Endothelial cell of umbilical vein (primary cell): ENCODE measurements around the gene UPF2. TPM values are rescaled to one million over a fixed set of nuclear protein-coding genes. Genes with fewer than 3 reads are reported as not detected.

Experiments
- BruUV-seq: library from RNA; stranded (reverse); fragments of 400-500 nt; replicated peaks from 2 replicates; lab custom pipeline; 2021; lab: Mats Ljungman, UMichigan
- CTCF ChIA-PET: fragments of 300-600, 350-600 bp; sonication (Branson Sonifier 250); formaldehyde crosslinking; loops from one replicate; lab custom pipeline; 2021; ENCODE audit warnings: antibody characterized with exemption, inconsistent platforms; lab: Charles Lee
- POLR2A ChIA-PET: fragments of 300-600, 350-600 bp; sonication (Branson Sonifier 250); formaldehyde crosslinking; loops from one replicate; lab custom pipeline; 2021; ENCODE audit warnings: antibody characterized with exemption, inconsistent platforms; lab: Charles Lee
- DNase-seq: peaks from one replicate; pipeline ENCODE4 v3.0.0-alpha.2; 2011; ENCODE audit warnings: low read depth, low spot score
- FAIRE-seq: peaks from 2 replicates; lab custom pipeline; 2011; peaks lifted over from hg19 to GRCh38; lab: Jason Lieb, UNC
- H2AFZ ChIP-seq: 2 replicates; pipeline ENCODE4 v1.6.0; 2012; ENCODE audit warnings: low read depth, low read length, control low read depth, inconsistent platforms
- H3K27ac ChIP-seq: 2 replicates; pipeline ENCODE4 v1.5.1; 2011; ENCODE audit warnings: low read depth, mild to moderate bottlenecking, control low read depth, low read length, moderate library complexity; ENCODE audit not compliant: insufficient read depth
- H3K27me3 ChIP-seq, 2 experiments: 2 replicates each; pipeline versions ENCODE4 v1.6.0 to v1.6.1; 2011; ENCODE audit warnings: low read length in 2 of 2, mixed read lengths in 1 of 2; ENCODE audit not compliant: control insufficient read depth in 2 of 2, insufficient read depth in 2 of 2
- H3K36me3 ChIP-seq, 2 experiments: 2 replicates in 1 of 2; 3 replicates in 1 of 2; pipeline ENCODE4 v1.5.1; 2011; ENCODE audit warnings: low read length in 2 of 2, mild to moderate bottlenecking in 1 of 2, moderate library complexity in 1 of 2; ENCODE audit not compliant: control insufficient read depth in 2 of 2, insufficient read depth in 2 of 2; ENCODE audit errors: extremely low read depth in 1 of 2
- H3K4me1 ChIP-seq: 3 replicates; pipeline ENCODE4 v1.5.1; 2011; ENCODE audit warnings: mild to moderate bottlenecking, low read length; ENCODE audit not compliant: control insufficient read depth, insufficient read depth; ENCODE audit errors: extremely low read depth
- H3K4me2 ChIP-seq: 2 replicates; pipeline ENCODE4 v1.6.1; 2011; ENCODE audit warnings: low read length, control low read depth, mixed read lengths; ENCODE audit not compliant: insufficient read depth
- H3K4me3 ChIP-seq, 3 experiments: fragments of 200-600 bp in 1 of 3; sonication (generic), shearing (Covaris generic) in 1 of 3; replicated peaks in 1 of 3; 2 replicates each; pipeline ENCODE4 v1.5.1; 2011 to 2016; ENCODE audit warnings: control low read depth in 3 of 3, low read length in 3 of 3, mild to moderate bottlenecking in 2 of 3, inconsistent platforms in 1 of 3, low read depth in 1 of 3, moderate library complexity in 1 of 3; ENCODE audit not compliant: insufficient read depth in 1 of 3
- H3K79me2 ChIP-seq: 2 replicates; pipeline ENCODE4 v1.6.0; 2012; ENCODE audit warnings: low read length, inconsistent platforms; ENCODE audit not compliant: control insufficient read depth, insufficient read depth
- H3K9ac ChIP-seq: replicated peaks from 2 replicates; pipeline ENCODE3; 2011; ENCODE audit warnings: low read length, control low read depth; ENCODE audit not compliant: insufficient read depth; ENCODE audit errors: extremely low read depth
- H3K9me1 ChIP-seq: replicated peaks from 3 replicates; pipeline ENCODE4 v1.6.0; 2011; ENCODE audit warnings: mild to moderate bottlenecking, low read length; ENCODE audit not compliant: control insufficient read depth, insufficient read depth; ENCODE audit errors: extremely low read depth
- H3K9me3 ChIP-seq: replicated peaks from 2 replicates; pipeline ENCODE4 v1.5.1; 2012; ENCODE audit warnings: low read length, inconsistent platforms; ENCODE audit not compliant: control insufficient read depth, insufficient read depth
- H4K20me1 ChIP-seq: replicated peaks from 2 replicates; pipeline ENCODE3; 2011; ENCODE audit warnings: mild to moderate bottlenecking, low read length; ENCODE audit not compliant: control insufficient read depth, insufficient read depth; ENCODE audit errors: extremely low read depth
- EZH2 ChIP-seq: IDR thresholded peaks from 2 replicates; pipeline ENCODE4 v1.6.1; 2012; ENCODE audit warnings: borderline replicate concordance, low read depth, mild to moderate bottlenecking, moderate library complexity, low read length, inconsistent platforms; ENCODE audit not compliant: severe bottlenecking
- JUN ChIP-seq: IDR thresholded peaks from 2 replicates; pipeline ENCODE4 v1.6.1; 2011; ENCODE audit warnings: borderline replicate concordance, low read depth; ENCODE audit not compliant: insufficient read length, insufficient read depth
- MYC ChIP-seq: IDR thresholded peaks from one replicate; pipeline ENCODE4 v1.6.1; 2011; ENCODE audit warnings: mild to moderate bottlenecking, low read depth, low read length
- POLR2A ChIP-seq: IDR thresholded peaks from 2 replicates; pipeline ENCODE4 v1.6.1; 2012; ENCODE audit warnings: low read depth, mild to moderate bottlenecking, control low read depth, low read length
- dilution Hi-C: fragments of 300-500 bp; cut with MboI; formaldehyde crosslinking; loops from one replicate; pipeline ENCODE4 v1.15.0; 2019; ENCODE audit warnings: low sequenced_read_pairs; ENCODE audit not compliant: extremely low pct_ligation_motif_present
- intact Hi-C: fragments of 100-400 bp; cut with micrococcal nuclease; formaldehyde crosslinking; loops from one replicate; pipeline ENCODE4 v1.10.0; 2022
- polyA plus RNA-seq, 4 experiments: library from polyadenylated mRNA; depleted of rRNA in 3 of 4; stranded (reverse) in 3 of 4; unstranded in 1 of 4; fragments of >200 nt; gene quantifications; 2 replicates each; pipeline versions ENCODE4 v1.2.1 to v1.2.3, GENCODE V29; 2011 to 2012; ENCODE audit warnings: missing spikeins in 1 of 4
- total RNA-seq: library from RNA; stranded (reverse); gene quantifications from 2 replicates; pipeline ENCODE4 v1.2.3, GENCODE V29; 2021
- TF ChIP-seq, protein P1 (sequence below), 2 donors: IDR thresholded peaks; 1 replicate in 1 of 2; 2 replicates in 1 of 2; pipeline ENCODE4 v1.5.1; 2011; ENCODE audit warnings: low read length in 2 of 2, mild to moderate bottlenecking in 2 of 2, moderate library complexity in 2 of 2, control low read depth in 1 of 2, inconsistent platforms in 1 of 2, low read depth in 1 of 2; ENCODE audit not compliant: insufficient read depth in 1 of 2; ENCODE audit errors: extremely low read depth in 1 of 2

UPF2 gene
- total and polyA plus RNA-seq, 2 donors (not counting 3 experiments of a cell fraction or from before 2014, with no cell fraction given) = 4.8 to 27.7 TPM

DNA sequence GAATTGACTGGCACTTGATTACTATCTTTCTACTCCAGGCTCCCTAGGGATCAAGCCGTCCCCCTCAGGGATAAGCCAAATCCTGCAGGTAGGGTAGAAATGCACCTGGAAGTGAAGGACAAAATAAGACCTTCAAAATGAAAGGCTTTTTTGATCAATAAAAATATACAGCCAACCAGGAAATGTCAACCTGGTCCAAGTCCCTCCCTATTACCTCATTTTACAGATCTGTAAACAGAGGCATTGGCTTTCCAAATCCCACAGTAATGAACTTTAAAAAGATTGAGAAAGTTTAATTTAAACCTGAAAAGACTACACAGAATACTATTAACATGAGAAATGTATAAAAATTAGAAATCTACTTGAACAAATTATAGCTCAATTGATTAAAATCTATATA lies 53.7 kb downstream of the UPF2 start:
- no peak for FAIRE-seq
- POLR2A ChIA-PET = no interaction called here
- Histone ChIP-seq H3K9me1 (no peaks in the 10 kb centered on the region), H4K20me1 (no peaks in the 10 kb centered on the region), H3K4me1 (peaks cover 9% of the 10 kb centered on the region), H3K36me3 (peaks cover 0 to 2% of the 10 kb centered on the region in 2 experiments), H3K27me3 (no peaks in the 10 kb centered on the region), H3K4me3 (no peak overlapping the region), H3K27ac (no peak overlapping the region), H3K4me2 (no peak overlapping the region), H3K9me3 (no peaks in the 10 kb centered on the region), H3K9ac (no peak overlapping the region), H3K79me2 (no peaks in the 10 kb centered on the region), H2AFZ (no peak overlapping the region)
- BruUV-seq = no TSS peak
- CTCF ChIA-PET = interaction anchor here (1.2 to 2.4 kb wide), 2 partner anchors 13 to 206 kb away, joined by 3 to 25 read pairs; no protein-coding TSS in a partner anchor
- TF ChIP-seq POLR2A (no peak), JUN (no peak)
- dilution Hi-C loops = no loop called here
- intact Hi-C loops = loop anchor here (5.0 kb wide), 1 partner anchor 78 kb away; the partner anchor contains the start of gene DHTKD1
- no peak for DNase-seq

DNA sequence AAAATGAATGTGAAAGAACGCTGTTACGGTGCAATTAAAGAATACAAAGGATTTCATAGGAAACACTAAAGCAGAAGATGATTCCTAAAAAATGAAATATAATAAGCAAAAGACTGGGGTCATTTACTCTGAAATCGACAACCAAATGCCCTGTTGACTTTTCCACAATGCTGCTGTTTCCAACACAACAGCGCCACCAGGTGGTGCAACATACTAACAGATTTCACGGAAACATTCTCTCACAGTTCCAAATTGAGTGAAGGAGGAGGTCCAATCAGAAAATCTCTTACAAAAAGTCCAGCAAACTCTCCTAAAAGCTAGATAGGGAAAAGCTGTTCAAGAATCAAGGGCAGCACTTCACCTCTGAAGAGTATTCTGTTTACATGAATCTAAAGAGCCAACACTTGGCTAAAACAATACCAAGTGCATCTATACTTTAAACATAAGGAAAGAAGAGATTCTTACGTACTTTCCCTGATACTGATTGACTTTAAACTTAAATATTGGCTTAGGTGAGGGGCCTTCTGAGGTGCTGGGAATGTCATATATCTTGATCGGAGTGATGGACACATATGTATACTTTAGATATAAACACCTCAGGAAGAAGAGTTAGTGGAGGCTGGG lies 55.9 kb downstream of the UPF2 start:
- intact Hi-C loops = loop anchor here (1.0 to 5.0 kb wide), 4 partner anchors 81 to 203 kb away; partner anchors contain the start of gene DHTKD1
- H3K9ac ChIP-seq = no peak overlapping the region
- no peak overlapping the region for H3K4me2 ChIP-seq
- H3K4me3 ChIP-seq = no peak overlapping the region
- H3K4me1 ChIP-seq = no peaks in the 10 kb centered on the region
- no peaks in the 10 kb centered on the region for H3K9me3 ChIP-seq
- no peak overlapping the region for H2AFZ ChIP-seq
- ChIA-PET CTCF (interaction anchor here (0.6 to 3.8 kb wide), 47 partner anchors 8 to 1088 kb away, joined by 3 to 244 read pairs (median 4); partner anchors contain the start of gene UPF2), POLR2A (no interaction called here)
- no peaks in the 10 kb centered on the region for H4K20me1 ChIP-seq
- peak; percentile 98 for FAIRE-seq
- TF ChIP-seq MYC (no peak), EZH2 (no peak)
- TF ChIP-seq, protein P1, sequence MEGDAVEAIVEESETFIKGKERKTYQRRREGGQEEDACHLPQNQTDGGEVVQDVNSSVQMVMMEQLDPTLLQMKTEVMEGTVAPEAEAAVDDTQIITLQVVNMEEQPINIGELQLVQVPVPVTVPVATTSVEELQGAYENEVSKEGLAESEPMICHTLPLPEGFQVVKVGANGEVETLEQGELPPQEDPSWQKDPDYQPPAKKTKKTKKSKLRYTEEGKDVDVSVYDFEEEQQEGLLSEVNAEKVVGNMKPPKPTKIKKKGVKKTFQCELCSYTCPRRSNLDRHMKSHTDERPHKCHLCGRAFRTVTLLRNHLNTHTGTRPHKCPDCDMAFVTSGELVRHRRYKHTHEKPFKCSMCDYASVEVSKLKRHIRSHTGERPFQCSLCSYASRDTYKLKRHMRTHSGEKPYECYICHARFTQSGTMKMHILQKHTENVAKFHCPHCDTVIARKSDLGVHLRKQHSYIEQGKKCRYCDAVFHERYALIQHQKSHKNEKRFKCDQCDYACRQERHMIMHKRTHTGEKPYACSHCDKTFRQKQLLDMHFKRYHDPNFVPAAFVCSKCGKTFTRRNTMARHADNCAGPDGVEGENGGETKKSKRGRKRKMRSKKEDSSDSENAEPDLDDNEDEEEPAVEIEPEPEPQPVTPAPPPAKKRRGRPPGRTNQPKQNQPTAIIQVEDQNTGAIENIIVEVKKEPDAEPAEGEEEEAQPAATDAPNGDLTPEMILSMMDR (IDR thresholded peaks at IDR 0.05; ENCODE audit: extremely low read depth in 1 of 2, insufficient read depth in 1 of 2, low read depth in 1 of 2, low read length in 2 of 2) = peak; percentile 70 to 73
- H3K36me3 ChIP-seq = peaks cover 0 to 4% of the 10 kb centered on the region in 2 experiments
- H3K27ac ChIP-seq = no peak overlapping the region
- dilution Hi-C loops = no loop called here
- no TSS peak for BruUV-seq
- no peaks in the 10 kb centered on the region for H3K9me1 ChIP-seq
- H3K79me2 ChIP-seq = no peaks in the 10 kb centered on the region
- peak; percentile 86 for DNase-seq
- no peaks in the 10 kb centered on the region for H3K27me3 ChIP-seq
